ENCODE data around the gene MAD1L1. TPM values are rescaled to one million over a fixed set of nuclear protein-coding genes. Genes with fewer than 3 reads are reported as not detected.

Gene MAD1L1
- total and polyA plus RNA-seq, 2 of the 8 experiments (the other 6 are each of a cell fraction or from before 2014, with no cell fraction given), result 40.4 to 44.6 TPM

- FAIRE-seq (no peak), DNase-seq (ENCODE audit: low read depth in 1 of 2, low spot score in 2 of 2) (no peak)
- Histone ChIP-seq H3K27ac (ENCODE audit: low read depth, low read length) (no peak overlapping the region), H2AFZ (ENCODE audit: low read length) (no peak overlapping the region), H3K18ac (ENCODE audit: extremely low read depth, low read length) (no peak overlapping the region), H2BK5ac (ENCODE audit: low read depth, low read length) (no peak overlapping the region; the same call in 1 of the 2 replicates), H3K9me3 (ENCODE audit: insufficient read depth in 2 of 2, low read depth in 1 of 2, low read length in 1 of 2) (no peaks in the 10 kb centered on the region), H3K23me2 (ENCODE audit: low read depth, low read length) (no peaks in the 10 kb centered on the region), H3K4me2 (ENCODE audit: insufficient read depth in 1 of 2, low read depth in 2 of 2, low read length in 2 of 2) (no peak overlapping the region), H4K5ac (ENCODE audit: insufficient read length, low read depth, low read length) (no peak overlapping the region), H2AK5ac (ENCODE audit: low read depth, low read length) (no peak overlapping the region), H4K91ac (replicated peaks; ENCODE audit: insufficient read length, low read length) (no peak overlapping the region), H3K79me1 (ENCODE audit: low read depth, low read length) (no peaks in the 10 kb centered on the region), H4K20me1 (replicated peaks in 1 of 2; ENCODE audit: control insufficient read depth in 1 of 2, insufficient read depth in 2 of 2, low read length in 2 of 2) (peaks cover 0 to 5% of the 10 kb centered on the region in 2 experiments), H3K4me3 (ENCODE audit: extremely low read depth in 1 of 4, insufficient read depth in 2 of 4, low read depth in 3 of 4, low read length in 4 of 4) (no peak overlapping the region), H2BK20ac (ENCODE audit: low read length) (no peak overlapping the region), H3K9ac (replicated peaks in 1 of 4; ENCODE audit: extremely low read depth in 1 of 4, low read depth in 3 of 4, low read length in 3 of 4) (no peak overlapping the region), H2BK15ac (ENCODE audit: low read length) (no peak overlapping the region), H3K27me3 (replicated peaks in 1 of 4; ENCODE audit: control insufficient read depth in 3 of 4, extremely low read depth in 1 of 4, insufficient read depth in 3 of 4, low read length in 3 of 4) (no peaks in the 10 kb centered on the region), H3K36me3 (ENCODE audit: control insufficient read depth in 2 of 4, insufficient read depth in 4 of 4, low read length in 3 of 4) (no peaks in the 10 kb centered on the region; a peak in 1 of 8 replicates), H2BK120ac (replicated peaks; ENCODE audit: low read depth, low read length) (no peak overlapping the region), H3K4me1 (replicated peaks in 1 of 4; ENCODE audit: control insufficient read depth in 3 of 4, insufficient read depth in 4 of 4, low read length in 3 of 4) (no peaks in the 10 kb centered on the region), H3K56ac (replicated peaks; ENCODE audit: insufficient read length, low read depth, low read length) (no peak overlapping the region), H3K79me2 (ENCODE audit: control insufficient read depth in 1 of 2, insufficient read depth in 2 of 2, low read length in 2 of 2) (no peaks in the 10 kb centered on the region), H4K8ac (ENCODE audit: extremely low read depth, insufficient read depth, low read length) (no peak overlapping the region), H3K14ac (ENCODE audit: insufficient read length) (no peak overlapping the region), H3K23ac (ENCODE audit: insufficient read length) (no peak overlapping the region), H3K4ac (replicated peaks; ENCODE audit: insufficient read length, low read depth, low read length) (no peak overlapping the region), H2BK12ac (ENCODE audit: low read depth, low read length) (no peak overlapping the region)
- WGBS, 2 experiments (ENCODE audit: extremely low coverage in 1 of 2, insufficient coverage in 1 of 2, insufficient read length in 1 of 2, insufficient replicate concordance in 2 of 2, low coverage in 1 of 2, low lambda C conversion rate in 2 of 2, missing lambda C conversion rate in 1 of 2), result 89% methylated on average over 23 of the region's 25 CpGs; no CpG with 5 or more reads in 1 of the 2 experiments
- ChIA-PET CTCF (ENCODE audit: partially characterized antibody) (interaction anchor here (0.9 to 3.1 kb wide), 5 partner anchors 10 to 474 kb away, joined by 3 to 13 read pairs (median 3); no protein-coding TSS in a partner anchor), POLR2A (ENCODE audit: partially characterized antibody) (interaction anchor here (0.6 kb wide), 1 partner anchor 902 kb away, joined by 3 read pairs; no protein-coding TSS in a partner anchor)
- TF ChIP-seq JUND (IDR thresholded peaks at IDR 0.05; ENCODE audit: low read length), result no peak
- TF ChIP-seq POLR2AphosphoS5 (IDR thresholded peaks at IDR 0.05; ENCODE audit: low read depth, low read length), result no peak
- no peak for TF ChIP-seq RNF2 (IDR thresholded peaks at IDR 0.05; ENCODE audit: borderline replicate concordance, low read depth, low read length, missing control alignments, poor library complexity, severe bottlenecking)
- no peak for TF ChIP-seq HDAC2 (IDR thresholded peaks at IDR 0.05; ENCODE audit: borderline replicate concordance in 1 of 2, low read depth in 2 of 2, low read length in 2 of 2)
- no peak for TF ChIP-seq ZNF274 (IDR thresholded peaks at IDR 0.05; ENCODE audit: borderline replicate concordance, extremely low read depth, low read length)
- TF ChIP-seq EZH2 (IDR thresholded peaks at IDR 0.05; ENCODE audit: low read depth, low read length, severe bottlenecking), result no peak
Observed at GRCh38 chr7:1906988-1907745, 325.6 kb downstream of the MAD1L1 start.
